GM15510 (cell line): Measurements from ENCODE around the gene PAQR7.

Experiments
- POLR2A ChIP-seq: IDR thresholded peaks from 3 replicates; pipeline ENCODE4 v1.6.1; 2011; ENCODE audit warnings: borderline replicate concordance; ENCODE audit not compliant: insufficient read length; ENCODE audit errors: extremely low read depth

The PAQR7 gene

GRCh38 chr1:25871086-25871703 is 4.3 kb downstream of the PAQR7 start:
- no peak for TF ChIP-seq POLR2A

GRCh38 chr1:25870614-25871013 is 4.9 kb downstream of the PAQR7 start:
- TF ChIP-seq POLR2A: no peak

GRCh38 chr1:25869909-25870606 is 5.5 kb downstream of the PAQR7 start:
- TF ChIP-seq POLR2A: no peak

DNA sequence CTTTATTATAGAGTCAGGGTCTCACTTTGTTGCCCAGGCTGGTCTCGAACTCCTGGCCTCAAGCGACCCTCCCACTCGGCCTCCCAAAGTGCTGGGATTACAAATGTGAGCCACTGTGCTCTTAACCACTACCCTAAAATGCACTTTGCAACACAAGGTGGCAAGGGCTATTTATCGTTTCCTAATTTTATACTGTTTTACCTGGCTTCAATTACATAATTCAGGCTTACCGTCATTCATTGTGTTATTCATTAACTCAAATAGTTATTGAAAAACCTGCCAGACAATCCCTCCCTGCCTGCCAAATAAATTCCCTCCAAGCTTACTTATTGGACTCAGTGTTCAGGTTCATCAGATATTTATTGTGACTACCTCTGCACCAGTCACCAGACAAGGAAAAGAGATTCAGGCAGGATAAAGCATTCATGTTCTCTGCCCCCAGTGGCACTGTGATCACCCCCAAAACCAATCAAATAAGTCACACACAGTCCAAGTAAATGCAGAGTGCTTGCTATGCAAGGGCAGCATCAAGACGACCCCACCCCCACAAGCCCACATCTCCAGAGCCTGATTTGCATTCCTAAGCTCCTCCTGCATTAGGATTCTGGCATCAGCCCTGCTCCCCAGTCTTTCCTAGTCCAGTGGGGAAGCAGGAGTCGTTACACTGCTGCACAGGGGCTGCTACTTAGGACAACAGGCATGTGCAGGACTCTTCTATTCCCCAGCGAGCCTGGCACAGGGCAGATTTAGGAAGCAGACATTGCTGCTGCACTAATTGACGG is 8.1 kb downstream of the PAQR7 start:
- TF ChIP-seq POLR2A: no peak

DNA sequence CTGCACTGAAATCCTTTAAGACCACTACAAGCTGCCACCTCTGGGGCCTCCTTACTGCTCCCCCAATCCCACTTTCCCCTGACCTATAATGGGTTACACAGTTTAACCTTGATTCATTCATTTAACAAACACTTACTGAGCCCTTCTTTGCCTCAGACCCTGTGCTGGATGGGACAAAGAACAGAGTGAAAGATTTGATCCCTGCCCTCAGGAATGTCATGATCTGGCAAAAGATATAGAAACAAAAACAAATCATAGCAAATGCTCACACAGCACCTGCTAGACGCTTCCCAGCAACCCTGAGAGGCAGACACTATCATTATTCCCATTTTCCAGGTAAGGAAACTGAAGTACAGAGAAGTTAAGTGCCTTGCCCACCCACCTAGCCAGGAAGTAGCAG is 9.2 kb downstream of the PAQR7 start:
- TF ChIP-seq POLR2A: no peak

DNA sequence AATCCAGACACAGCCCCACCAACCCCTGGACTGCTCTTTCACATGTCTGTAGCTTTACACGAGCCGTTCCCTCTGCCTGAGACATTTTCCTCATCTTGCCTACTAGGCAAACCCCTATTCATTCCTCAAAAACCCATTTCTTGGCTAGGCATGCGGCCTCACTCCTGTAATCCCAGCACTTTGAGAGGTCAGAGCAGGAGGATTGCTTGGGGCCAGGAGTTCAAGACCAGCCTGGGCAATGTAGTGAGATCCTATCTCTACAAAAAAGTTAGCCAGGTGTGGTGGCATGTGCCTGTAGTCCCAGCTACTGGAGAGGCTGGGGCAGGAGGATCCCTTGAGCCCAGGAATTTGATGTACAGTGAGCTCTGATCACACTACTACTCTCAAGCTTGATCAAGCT is 11.1 kb downstream of the PAQR7 start:
- TF ChIP-seq POLR2A: no peak

DNA sequence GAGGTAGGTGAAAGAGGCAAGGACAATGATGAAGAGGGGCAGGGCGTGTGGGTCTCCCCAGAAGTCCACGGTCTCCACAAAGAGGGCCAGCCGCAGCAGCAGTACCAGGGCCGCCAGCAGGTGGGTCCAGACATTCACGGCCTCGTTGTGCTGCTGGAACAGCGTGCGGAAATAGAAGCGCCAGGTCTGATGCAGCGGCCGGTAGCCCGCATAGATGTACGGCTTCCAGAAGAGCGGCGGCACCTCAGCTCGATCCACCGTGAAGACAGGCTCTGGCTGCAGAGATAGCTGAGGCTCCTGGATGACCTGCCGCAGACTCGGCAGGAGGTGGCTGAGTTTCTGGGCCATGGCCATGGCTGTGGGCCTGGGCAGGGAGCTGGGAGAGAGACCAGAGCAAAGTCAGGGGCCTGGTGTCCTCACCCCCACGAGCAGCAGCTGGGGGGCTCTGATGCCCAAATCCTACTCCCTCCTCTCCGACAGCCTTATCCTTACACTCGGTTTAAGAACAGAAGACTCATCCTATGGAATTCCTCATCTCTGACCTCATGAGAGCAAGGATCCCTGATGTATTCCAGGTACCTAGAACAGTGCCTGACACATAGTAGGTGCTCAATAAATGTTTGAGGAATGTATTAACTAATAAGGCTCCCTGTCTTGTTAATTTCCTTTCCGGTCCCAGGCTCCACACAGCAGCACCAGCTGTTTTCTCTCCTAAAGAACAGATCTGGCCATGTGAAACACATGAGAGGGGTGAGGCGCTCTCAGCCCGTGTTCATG is 11.8 kb downstream of the PAQR7 start:
- TF ChIP-seq POLR2A: no peak

GRCh38 chr1:25862785-25863485 is 12.6 kb downstream of the PAQR7 start:
- TF ChIP-seq POLR2A: no peak

DNA sequence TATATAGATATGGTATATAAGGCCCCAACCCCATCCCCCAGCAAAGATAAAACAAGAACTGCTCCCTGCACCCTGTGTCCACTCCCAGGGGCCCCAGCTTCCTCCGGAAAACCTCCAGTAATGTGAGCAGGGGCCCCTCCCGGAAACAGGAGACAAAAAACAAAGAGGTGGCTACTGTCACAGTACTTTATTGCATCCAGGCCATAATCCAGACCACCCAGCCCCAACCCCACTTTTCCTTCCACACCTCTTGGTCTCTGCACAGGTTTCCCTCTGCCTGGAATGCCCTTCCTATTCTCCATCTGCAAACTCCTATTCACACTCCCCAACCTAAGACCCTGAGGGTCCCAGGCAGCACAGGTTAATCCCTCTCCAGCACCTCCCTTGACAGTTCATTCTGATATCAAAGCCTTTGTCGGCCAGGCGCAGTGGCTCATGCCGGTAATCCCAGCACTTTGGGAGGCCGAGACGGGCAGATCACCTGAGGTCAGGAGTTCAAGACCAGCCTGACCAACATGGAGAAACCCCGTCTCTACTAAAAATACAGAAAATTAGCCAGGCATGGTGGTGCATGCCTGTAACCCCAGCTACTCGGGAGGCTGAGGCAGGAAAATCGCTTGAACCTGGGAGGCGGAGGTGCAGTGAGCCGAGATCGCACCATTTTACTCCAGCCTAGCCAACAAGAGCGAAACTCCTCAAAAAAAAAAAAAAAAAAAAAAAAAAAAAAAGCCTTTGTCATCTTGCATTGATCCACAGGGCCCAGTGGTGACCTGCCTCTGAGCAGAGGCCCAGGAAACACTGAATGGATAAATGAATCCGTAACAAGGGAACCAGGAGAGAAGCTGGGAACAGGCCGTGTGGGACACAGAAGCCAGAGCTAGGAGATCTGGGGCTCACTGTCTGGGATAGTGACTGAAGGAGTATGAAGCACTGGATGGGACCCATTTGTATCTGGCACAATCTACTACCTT is 13.9 kb downstream of the PAQR7 start:
- TF ChIP-seq POLR2A: no peak

DNA sequence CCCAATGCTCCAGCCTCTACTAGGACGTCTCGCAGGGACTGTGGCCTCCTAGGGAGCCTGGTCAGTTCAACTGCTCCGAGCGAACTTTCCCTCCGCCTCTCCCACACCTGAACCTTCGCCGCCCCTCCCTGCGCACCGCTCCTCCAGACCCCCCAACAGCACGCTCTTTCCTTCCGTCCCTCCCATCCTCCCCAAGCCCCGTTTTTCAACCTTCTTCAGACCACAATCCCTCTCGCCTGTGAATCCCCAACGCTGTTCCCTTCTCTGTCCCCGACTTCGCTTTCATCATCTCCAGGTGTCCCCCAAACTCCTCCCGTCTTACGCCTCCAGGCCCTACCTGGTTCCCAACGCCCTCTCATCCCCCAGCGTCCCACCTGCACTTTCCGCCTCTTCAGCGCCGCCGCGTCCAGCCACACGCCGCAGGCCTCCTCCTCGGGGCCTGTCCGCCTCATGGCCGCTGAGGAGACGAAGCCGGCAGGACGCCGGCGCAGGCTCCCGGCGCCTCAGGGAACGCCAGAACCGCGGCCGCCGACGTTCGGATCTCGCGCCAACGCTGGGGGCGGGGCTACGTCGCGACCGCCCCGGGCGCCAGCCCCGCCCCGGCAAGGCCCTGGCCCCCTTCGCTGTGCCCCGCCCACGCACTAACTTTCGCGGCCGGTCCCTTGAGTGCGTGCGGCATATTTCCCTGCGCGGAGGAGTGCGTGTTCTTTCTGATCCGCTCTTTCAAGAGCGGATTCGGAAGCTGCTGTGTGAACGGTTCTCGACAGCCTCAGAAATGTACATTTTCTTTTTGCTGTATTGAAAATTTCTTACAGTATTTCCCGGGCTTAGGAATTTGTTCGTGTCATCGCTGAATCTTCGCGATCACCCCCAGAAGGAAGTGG is 16.4 kb downstream of the PAQR7 start, which contains the start of gene AUNIP:
TSS of gene AUNIP (minus strand) at position 552 of the 884 bp plus-strand sequence. CDS start at position 452, 100 bp downstream.
- TF ChIP-seq POLR2A: peak; percentile 89

DNA sequence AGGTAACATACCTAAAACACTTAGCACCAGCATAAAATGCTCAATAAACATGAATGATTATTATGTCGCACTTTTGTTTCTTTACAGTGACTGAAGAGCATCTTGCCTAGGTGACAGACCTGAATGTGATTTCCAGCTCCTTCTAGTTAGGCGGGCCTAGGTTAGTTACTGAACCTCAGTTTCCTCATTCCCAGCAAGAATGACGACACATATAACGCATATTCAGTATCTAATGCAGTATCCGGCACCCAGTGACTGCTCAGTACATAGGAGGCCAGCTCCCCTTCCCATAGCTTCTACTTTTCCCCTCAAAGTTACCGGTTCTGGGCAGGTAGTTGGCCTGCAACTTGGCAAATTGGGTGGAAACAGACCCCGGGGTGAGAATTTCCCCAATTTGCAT is 17.0 kb downstream of the PAQR7 start:
- no peak for TF ChIP-seq POLR2A

DNA sequence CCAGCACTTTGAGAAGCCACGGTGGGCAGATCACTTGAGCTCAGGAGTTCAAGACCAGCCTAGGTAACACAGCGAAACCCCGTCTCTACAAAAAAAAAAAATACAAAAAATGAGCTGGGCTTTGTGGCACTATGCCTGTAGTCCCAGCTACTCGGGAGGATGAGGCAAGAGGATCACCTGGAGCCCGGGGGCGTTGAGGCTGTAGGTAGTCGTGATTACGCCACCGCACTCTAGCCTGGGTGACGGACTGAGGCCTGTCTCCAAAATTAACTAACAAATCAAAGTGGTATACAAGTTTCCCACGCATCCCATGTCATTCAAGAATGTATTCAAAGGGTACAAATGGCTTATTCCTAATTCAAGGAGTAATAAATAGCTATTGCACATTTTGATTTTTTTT is 18.7 kb downstream of the PAQR7 start:
- TF ChIP-seq POLR2A: no peak
